Ecto neural progenitor cell (in vitro differentiated cells): Measurements from ENCODE around the gene ATP4B.
"Not testable (repeated sequence)": the region's sequence is repeated elsewhere in the genome, so short reads cannot be mapped to it uniquely, and the experiment has no call there.

Experiments used
- DNase-seq: peaks from one replicate; pipeline ENCODE4 v3.0.0-alpha.2; 2018; ENCODE audit warnings: low spot score

Gene ATP4B

GRCh38 chr13:113624235-113624587 is 33.8 kb downstream of the ATP4B start:
- DNase-seq = no peak

- DNase-seq = no peak
Measured at GRCh38 chr13:113623491-113624234, 34.3 kb downstream of the ATP4B start.

- no peak for DNase-seq
Measured at GRCh38 chr13:113622791-113623490, 35.1 kb downstream of the ATP4B start.

GRCh38 chr13:113621986-113622550 is 35.9 kb downstream of the ATP4B start:
- DNase-seq = not testable (repeated sequence)

DNA sequence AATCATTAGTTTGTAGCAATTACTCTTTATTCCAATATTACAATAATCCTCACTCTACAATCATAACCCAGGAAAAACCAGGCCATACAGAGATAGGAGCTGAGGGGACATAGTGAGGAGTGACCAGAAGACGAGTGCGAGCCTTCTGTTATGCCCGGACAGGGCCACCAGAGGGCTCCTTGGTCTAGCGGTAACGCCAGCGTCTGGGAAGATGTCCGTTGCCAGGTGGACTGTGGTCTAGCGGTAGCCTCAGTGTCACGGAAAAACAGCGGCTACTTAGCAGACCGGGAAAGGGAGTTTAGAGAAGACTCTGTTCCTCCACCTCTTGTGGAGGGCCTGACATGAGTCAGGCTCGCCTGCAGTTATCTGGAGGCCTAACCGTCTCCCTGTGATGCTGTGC is 36.5 kb downstream of the ATP4B start:
- not testable (repeated sequence) for DNase-seq

DNA sequence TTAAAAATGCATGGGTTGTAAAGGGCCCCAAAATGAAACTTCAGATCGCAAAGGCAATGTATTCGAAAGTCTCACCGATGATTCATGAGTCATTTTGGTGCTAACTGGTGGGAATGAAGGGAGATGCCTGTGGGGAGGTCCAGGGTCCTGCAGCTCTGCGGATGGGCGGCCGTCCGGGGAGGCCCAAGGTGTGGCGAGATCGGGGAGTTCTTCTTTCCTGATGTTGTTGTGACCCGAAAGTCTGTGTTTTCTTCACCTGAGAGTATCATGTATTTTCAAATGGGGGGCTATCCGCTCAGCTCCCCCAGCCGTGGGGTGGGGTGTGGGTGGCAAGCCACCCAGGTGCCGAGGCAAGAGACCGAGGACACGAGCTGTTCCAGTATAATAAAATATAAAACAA is 37.0 kb downstream of the ATP4B start:
- no peak for DNase-seq

DNA sequence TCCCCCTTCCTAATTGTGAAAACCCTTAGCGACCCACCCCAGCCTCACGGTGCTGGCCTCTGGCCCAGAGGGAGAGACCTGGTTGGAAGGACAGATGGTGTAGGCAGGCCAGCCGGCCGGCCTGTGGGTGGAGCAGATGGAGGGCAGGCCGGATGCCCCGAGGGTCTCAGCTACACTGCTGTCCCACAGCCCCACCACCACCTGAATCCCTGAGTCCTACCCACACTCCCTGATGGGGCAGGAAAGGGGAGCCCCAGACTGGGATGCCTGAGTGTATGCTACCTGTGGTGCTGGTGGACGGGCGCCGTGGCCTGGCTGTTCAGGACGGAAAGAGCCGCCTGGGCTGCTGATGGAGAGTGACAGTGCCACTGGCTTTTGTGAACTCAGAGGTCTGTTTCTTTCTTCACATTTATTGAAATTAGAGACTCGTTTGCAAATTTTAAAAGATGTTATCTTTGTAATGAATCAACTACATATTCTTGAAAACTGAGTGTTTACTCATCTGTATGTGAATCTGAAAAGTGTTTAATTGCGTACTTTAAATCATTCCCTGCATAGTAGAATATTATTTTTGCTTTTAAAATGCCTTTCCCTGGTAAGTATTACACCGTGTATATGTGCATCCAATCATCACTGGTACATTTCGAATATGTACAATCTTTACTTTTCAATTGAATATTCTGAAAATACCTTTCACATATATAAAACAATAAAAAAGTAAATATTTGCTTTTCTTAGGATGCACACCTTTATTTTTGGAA is 37.8 kb downstream of the ATP4B start:
- DNase-seq = no peak

DNA sequence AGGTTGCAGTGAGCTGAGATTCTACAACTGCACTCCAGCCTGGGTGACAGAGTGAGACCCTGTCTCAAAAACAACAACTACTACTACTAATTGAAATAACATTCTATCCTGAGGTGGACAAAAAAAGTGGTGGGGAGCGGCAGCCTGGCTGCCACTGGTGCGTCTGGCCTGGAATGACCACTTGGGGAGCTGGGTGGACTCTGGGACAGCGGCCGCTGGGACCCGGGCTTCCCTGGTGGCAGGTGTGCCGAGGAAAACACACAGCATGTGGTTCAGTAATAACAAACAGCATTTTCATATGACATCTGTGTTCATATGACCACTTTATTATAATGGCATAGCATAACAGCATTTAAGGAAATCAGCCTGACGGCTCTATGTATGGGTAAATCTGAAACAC is 39.5 kb downstream of the ATP4B start:
- DNase-seq = no peak

GRCh38 chr13:113617961-113618360 is 40.0 kb downstream of the ATP4B start:
- no peak for DNase-seq

- DNase-seq = peak; percentile 57
Measured at GRCh38 chr13:113616991-113617749, 40.8 kb downstream of the ATP4B start.

GRCh38 chr13:113616281-113616906 is 41.6 kb downstream of the ATP4B start:
- no peak for DNase-seq

GRCh38 chr13:113613789-113614379 is 44.1 kb downstream of the ATP4B start:
- DNase-seq = no peak

- DNase-seq = no peak
Measured at GRCh38 chr13:113612607-113613006, 45.4 kb downstream of the ATP4B start.

GRCh38 chr13:113611996-113612395 is 46.0 kb downstream of the ATP4B start:
- DNase-seq = no peak

GRCh38 chr13:113610266-113610665 is 47.7 kb downstream of the ATP4B start:
- DNase-seq = no peak

DNA sequence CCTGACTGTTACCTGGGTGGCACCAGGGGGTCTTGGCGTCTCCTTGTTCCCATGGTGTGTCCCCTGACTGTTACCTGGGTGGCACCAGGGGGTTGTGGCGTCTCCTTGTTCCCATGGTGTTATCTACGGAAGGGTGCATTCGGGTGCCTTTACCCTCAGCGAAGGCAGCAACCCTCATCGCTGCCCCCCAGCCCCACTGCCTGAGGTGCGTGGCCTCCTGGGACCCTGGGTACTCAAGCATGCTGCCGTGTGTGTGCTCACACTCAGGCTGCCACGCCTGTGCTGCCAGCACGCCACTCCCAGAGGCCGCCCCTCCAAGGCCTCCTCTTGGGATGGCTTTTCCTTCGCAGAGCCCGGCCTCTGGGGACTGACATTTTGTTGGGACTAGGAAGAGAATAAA is 48.4 kb downstream of the ATP4B start:
- no peak for DNase-seq

- no peak for DNase-seq
Measured at GRCh38 chr13:113608967-113609533, 48.9 kb downstream of the ATP4B start.

- no peak for DNase-seq
Measured at GRCh38 chr13:113607889-113608635, 49.9 kb downstream of the ATP4B start.

DNA sequence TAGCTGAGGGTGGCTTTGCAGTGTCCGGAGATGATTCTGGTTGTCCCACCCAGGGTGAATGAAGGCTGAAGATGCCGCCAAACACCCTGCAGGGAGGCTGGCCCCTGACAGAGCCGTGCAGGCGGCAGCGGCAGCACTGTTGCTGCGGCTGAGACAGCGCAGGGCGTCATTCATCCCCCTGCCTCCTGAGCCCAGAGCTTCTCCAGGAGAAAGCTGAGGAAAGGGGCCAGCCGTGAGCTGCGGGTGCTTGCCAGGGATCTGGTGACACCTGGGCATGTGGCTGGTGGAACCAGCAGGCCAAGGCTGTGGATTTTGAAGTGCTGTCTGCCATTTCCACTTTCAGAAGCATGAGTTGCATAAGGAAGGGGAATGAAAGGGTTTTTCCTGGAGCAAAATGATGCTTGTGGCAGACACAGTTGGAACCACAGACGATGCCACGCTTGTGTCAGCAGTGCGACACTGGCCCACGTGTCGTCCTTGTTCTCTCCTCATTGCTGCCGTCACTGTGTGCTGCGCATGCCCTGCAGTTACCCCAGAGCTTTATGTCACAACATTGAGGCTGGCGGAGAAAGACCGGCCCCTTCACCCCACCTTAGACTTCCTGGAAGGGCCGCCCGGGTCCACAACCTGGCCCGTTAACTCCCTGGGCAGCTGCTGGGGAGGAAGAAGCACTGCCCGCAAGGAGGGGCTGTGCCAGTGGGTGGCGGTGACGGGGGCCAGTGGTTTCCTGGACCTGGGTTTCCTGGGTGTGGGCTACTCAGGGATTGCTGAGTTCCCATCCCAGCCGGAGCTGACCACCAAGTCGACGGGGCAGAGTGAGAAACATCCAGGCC is 50.7 kb downstream of the ATP4B start:
- no peak for DNase-seq
